OCI-LY1 (cell line): Measurements from ENCODE around the gene TRIM36.

Source experiments
- H2AFZ ChIP-seq: fragments of 200-600 bp; sonication (generic), shearing (Covaris generic); 2 replicates; pipeline ENCODE4 v1.6.0; 2014; ENCODE audit warnings: antibody characterized with exemption, mild to moderate bottlenecking, low read length
- H3F3A ChIP-seq: fragments of 200-600 bp; sonication (generic), shearing (Covaris generic); 2 replicates; pipeline ENCODE4 v1.6.0; 2014; ENCODE audit warnings: mild to moderate bottlenecking, antibody characterized with exemption, low read length, moderate library complexity; ENCODE audit not compliant: insufficient read depth
- H3K27ac ChIP-seq: fragments of 200-600 bp; sonication (generic); 2 replicates; pipeline ENCODE4 v1.5.1; 2014; ENCODE audit warnings: low read length, mixed run types, mild to moderate bottlenecking, low read depth; ENCODE audit not compliant: poor library complexity, severe bottlenecking
- H3K27me3 ChIP-seq: fragments of 200-600 bp; sonication (generic); 2 replicates; pipeline ENCODE4 v1.6.0; 2014; ENCODE audit warnings: antibody characterized with exemption, mild to moderate bottlenecking, low read length, moderate library complexity; ENCODE audit not compliant: insufficient read depth
- H3K36me3 ChIP-seq: fragments of 200-600 bp; sonication (generic); 2 replicates; pipeline ENCODE4 v1.6.1; 2014; ENCODE audit warnings: mild to moderate bottlenecking, antibody characterized with exemption, low read length, moderate library complexity, mixed read lengths; ENCODE audit not compliant: insufficient read depth
- H3K4me1 ChIP-seq: fragments of 200-600 bp; sonication (generic); 2 replicates; pipeline ENCODE4 v1.5.1; 2014; ENCODE audit warnings: mild to moderate bottlenecking, low read length, moderate library complexity; ENCODE audit not compliant: insufficient read depth, severe bottlenecking
- H3K4me2 ChIP-seq: fragments of 200-600 bp; sonication (generic), shearing (Covaris generic); 2 replicates; pipeline ENCODE4 v1.6.1; 2014; ENCODE audit warnings: low read length
- H3K4me3 ChIP-seq: fragments of 200-600 bp; sonication (generic); 2 replicates; pipeline ENCODE4 v1.5.1; 2014; ENCODE audit warnings: low read length, low read depth, mild to moderate bottlenecking, mixed read lengths; ENCODE audit not compliant: poor library complexity, severe bottlenecking
- H3K79me2 ChIP-seq: fragments of 200-600 bp; shearing (Covaris generic); 2 replicates; pipeline ENCODE4 v1.6.1; 2016; ENCODE audit warnings: mixed run types, low read length, mixed read lengths; ENCODE audit not compliant: insufficient read depth
- H3K9ac ChIP-seq: fragments of 200-600 bp; sonication (generic), shearing (Covaris generic); 2 replicates; pipeline ENCODE4 v1.6.1; 2014; ENCODE audit warnings: mild to moderate bottlenecking, low read length, mixed read lengths
- H3K9me2 ChIP-seq: fragments of 200-600 bp; sonication (generic), shearing (Covaris generic); 2 replicates; pipeline ENCODE4 v1.6.1; 2014; ENCODE audit warnings: low read depth, mild to moderate bottlenecking, low read length, mixed read lengths
- H3K9me3 ChIP-seq: fragments of 200-600 bp; shearing (Covaris generic); 2 replicates; pipeline ENCODE4 v1.6.1; 2014; ENCODE audit warnings: low read length, mixed read lengths
- H4K20me1 ChIP-seq: fragments of 200-600 bp; sonication (generic), shearing (Covaris generic); 2 replicates; pipeline ENCODE4 v1.6.0; 2016; ENCODE audit warnings: mild to moderate bottlenecking, low read length; ENCODE audit not compliant: insufficient read depth
- CTCF ChIP-seq: fragments of 200-600 bp; sonication (generic), shearing (Covaris generic); IDR thresholded peaks from 2 replicates; pipeline ENCODE4 v1.5.1; 2017; ENCODE audit warnings: mild to moderate bottlenecking, antibody characterized with exemption, low read length, moderate library complexity, mixed read lengths
- EZH2 ChIP-seq: fragments of 200-600 bp; sonication (generic), shearing (Covaris generic); IDR thresholded peaks from 2 replicates; pipeline ENCODE4 v1.8.0; 2017; ENCODE audit warnings: borderline replicate concordance, mixed run types, mild to moderate bottlenecking, antibody characterized with exemption, low read length, moderate library complexity, mixed read lengths

TRIM36 gene

GRCh38 chr5:115132465-115132864 lies 37.2 kb downstream of the TRIM36 start:
- Histone ChIP-seq H3F3A (no peaks in the 10 kb centered on the region), H2AFZ (no peak overlapping the region)
- no peak for TF ChIP-seq CTCF
- no peak for TF ChIP-seq EZH2

GRCh38 chr5:115126303-115126702 lies 43.4 kb downstream of the TRIM36 start:
- no peaks in the 10 kb centered on the region for H4K20me1 ChIP-seq
- TF ChIP-seq EZH2 = no peak
- TF ChIP-seq CTCF = no peak
- H3K9ac ChIP-seq = no peak overlapping the region
- H3K4me3 ChIP-seq = no peak overlapping the region
- H3K36me3 ChIP-seq = no peaks in the 10 kb centered on the region
- H3K27me3 ChIP-seq = no peaks in the 10 kb centered on the region
- H3K4me1 ChIP-seq = no peaks in the 10 kb centered on the region
- no peaks in the 10 kb centered on the region for H3F3A ChIP-seq
- no peaks in the 10 kb centered on the region for H3K9me2 ChIP-seq
- no peak overlapping the region for H2AFZ ChIP-seq
- H3K9me3 ChIP-seq = no peaks in the 10 kb centered on the region
- no peak overlapping the region for H3K4me2 ChIP-seq
- H3K79me2 ChIP-seq = no peaks in the 10 kb centered on the region
- no peak overlapping the region for H3K27ac ChIP-seq

More at GRCh38 chr5:115132465-115132864, 37.2 kb downstream of the TRIM36 start:
- Histone ChIP-seq H3K79me2 (no peaks in the 10 kb centered on the region), H3K9me3 (no peaks in the 10 kb centered on the region), H3K9ac (no peak overlapping the region), H3K36me3 (no peaks in the 10 kb centered on the region), H4K20me1 (no peaks in the 10 kb centered on the region), H3K9me2 (no peaks in the 10 kb centered on the region), H3K4me3 (no peak overlapping the region), H3K4me2 (no peak overlapping the region), H3K27ac (no peak overlapping the region), H3K27me3 (no peaks in the 10 kb centered on the region), H3K4me1 (no peaks in the 10 kb centered on the region)

- no peak overlapping the region for H3K27ac ChIP-seq
- H2AFZ ChIP-seq = no peak overlapping the region
- H4K20me1 ChIP-seq = no peaks in the 10 kb centered on the region
- no peak overlapping the region for H3K4me2 ChIP-seq
- no peaks in the 10 kb centered on the region for H3K79me2 ChIP-seq
- H3K9me2 ChIP-seq = no peaks in the 10 kb centered on the region
- H3K4me3 ChIP-seq = no peak overlapping the region
- H3K36me3 ChIP-seq = no peaks in the 10 kb centered on the region
- no peak for TF ChIP-seq CTCF
- TF ChIP-seq EZH2 = no peak
- H3K9me3 ChIP-seq = no peaks in the 10 kb centered on the region
- H3F3A ChIP-seq = no peaks in the 10 kb centered on the region
- H3K4me1 ChIP-seq = no peaks in the 10 kb centered on the region
- H3K9ac ChIP-seq = no peak overlapping the region
- H3K27me3 ChIP-seq = no peaks in the 10 kb centered on the region
These were observed 45.0 kb downstream of the TRIM36 start for GRCh38 chr5:115124741-115125140.
